Lower leg skin (tissue), 4 donors: Measurements from ENCODE around the gene OR2AG1. TPM values are rescaled to one million over a fixed set of nuclear protein-coding genes. Genes with fewer than 3 reads are reported as not detected.

Experiments used
- DNase-seq, 2 donors: peaks; one replicate each; pipeline ENCODE4 v3.0.0-alpha.2; 2019; ENCODE audit warnings: low spot score in 2 of 2
- H3K4me3 ChIP-seq: fragments of 200-600 bp; sonication (generic); 2 replicates; pipeline ENCODE4 v1.5.1; 2017; ENCODE audit warnings: mild to moderate bottlenecking, low read depth; ENCODE audit not compliant: poor library complexity, severe bottlenecking
- POLR2A ChIP-seq, 2 donors: fragments of 450-650 bp; IDR thresholded peaks; one replicate each; pipeline ENCODE4 v1.6.1; 2016 to 2017; ENCODE audit warnings: antibody characterized with exemption in 2 of 2, mild to moderate bottlenecking in 1 of 2, moderate library complexity in 1 of 2
- WGBS, 2 donors: methylation state at CpG; one replicate each; pipeline ENCODE4 v1.1.5; 2018; 5-methylcytosine and 5-hydroxymethylcytosine counted together
- intact Hi-C: fragments of 100-400 bp; cut with DNase I; formaldehyde crosslinking; loops from one replicate; pipeline ENCODE4 v1.15.0; 2023; ENCODE audit warnings: low total_unique reads
- total RNA-seq, 4 donors: library from RNA; depleted of rRNA; stranded (reverse); fragments of >200 nt; gene quantifications; one replicate each; pipeline ENCODE4 v1.1.0, GENCODE V29; 2016
- TF ChIP-seq, protein P1 (sequence below), 3 donors: fragments of 450-650 bp; IDR thresholded peaks; one replicate each; pipeline ENCODE4 v1.5.1; 2016; ENCODE audit warnings: antibody characterized with exemption in 3 of 3, mild to moderate bottlenecking in 3 of 3, moderate library complexity in 2 of 3

The OR2AG1 gene, protein sequence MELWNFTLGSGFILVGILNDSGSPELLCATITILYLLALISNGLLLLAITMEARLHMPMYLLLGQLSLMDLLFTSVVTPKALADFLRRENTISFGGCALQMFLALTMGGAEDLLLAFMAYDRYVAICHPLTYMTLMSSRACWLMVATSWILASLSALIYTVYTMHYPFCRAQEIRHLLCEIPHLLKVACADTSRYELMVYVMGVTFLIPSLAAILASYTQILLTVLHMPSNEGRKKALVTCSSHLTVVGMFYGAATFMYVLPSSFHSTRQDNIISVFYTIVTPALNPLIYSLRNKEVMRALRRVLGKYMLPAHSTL
- total RNA-seq = not detected

DNA sequence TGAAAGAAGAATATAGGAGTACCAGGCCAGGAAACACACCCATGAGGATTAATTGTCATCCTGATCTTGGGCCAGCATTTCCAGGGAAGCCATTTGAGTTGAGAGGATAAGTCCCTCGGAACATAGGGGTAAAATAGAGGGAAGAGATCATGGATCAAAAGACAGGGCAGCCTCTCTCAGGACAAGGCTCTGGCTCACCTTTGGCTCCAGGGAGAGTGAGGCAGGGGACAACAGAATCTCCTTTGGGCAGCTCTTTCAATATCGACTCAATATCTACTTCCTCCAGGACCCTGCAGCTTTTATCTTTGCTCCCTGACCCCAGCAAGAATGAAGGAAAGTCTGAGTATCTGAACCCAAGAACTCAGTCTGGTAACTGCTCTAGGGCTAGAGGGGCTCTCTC is at the start of gene OR2AG1:
OR2AG1 (plus strand) TSS at position 301 of the 400 bp plus-strand sequence. CDS start 2,018 bp downstream, outside the sequence.
- H3K4me3 ChIP-seq = no peak within 1 kb of the TSS
- intact Hi-C loops = no loop called here
- WGBS, 2 donors = 81 to 83% methylated on average over 2 of the region's 2 CpGs
- TF ChIP-seq, protein P1, sequence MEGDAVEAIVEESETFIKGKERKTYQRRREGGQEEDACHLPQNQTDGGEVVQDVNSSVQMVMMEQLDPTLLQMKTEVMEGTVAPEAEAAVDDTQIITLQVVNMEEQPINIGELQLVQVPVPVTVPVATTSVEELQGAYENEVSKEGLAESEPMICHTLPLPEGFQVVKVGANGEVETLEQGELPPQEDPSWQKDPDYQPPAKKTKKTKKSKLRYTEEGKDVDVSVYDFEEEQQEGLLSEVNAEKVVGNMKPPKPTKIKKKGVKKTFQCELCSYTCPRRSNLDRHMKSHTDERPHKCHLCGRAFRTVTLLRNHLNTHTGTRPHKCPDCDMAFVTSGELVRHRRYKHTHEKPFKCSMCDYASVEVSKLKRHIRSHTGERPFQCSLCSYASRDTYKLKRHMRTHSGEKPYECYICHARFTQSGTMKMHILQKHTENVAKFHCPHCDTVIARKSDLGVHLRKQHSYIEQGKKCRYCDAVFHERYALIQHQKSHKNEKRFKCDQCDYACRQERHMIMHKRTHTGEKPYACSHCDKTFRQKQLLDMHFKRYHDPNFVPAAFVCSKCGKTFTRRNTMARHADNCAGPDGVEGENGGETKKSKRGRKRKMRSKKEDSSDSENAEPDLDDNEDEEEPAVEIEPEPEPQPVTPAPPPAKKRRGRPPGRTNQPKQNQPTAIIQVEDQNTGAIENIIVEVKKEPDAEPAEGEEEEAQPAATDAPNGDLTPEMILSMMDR (IDR thresholded peaks at IDR 0.05) = no peak
- no peak for TF ChIP-seq POLR2A (IDR thresholded peaks at IDR 0.05)
- no peak for DNase-seq

DNA sequence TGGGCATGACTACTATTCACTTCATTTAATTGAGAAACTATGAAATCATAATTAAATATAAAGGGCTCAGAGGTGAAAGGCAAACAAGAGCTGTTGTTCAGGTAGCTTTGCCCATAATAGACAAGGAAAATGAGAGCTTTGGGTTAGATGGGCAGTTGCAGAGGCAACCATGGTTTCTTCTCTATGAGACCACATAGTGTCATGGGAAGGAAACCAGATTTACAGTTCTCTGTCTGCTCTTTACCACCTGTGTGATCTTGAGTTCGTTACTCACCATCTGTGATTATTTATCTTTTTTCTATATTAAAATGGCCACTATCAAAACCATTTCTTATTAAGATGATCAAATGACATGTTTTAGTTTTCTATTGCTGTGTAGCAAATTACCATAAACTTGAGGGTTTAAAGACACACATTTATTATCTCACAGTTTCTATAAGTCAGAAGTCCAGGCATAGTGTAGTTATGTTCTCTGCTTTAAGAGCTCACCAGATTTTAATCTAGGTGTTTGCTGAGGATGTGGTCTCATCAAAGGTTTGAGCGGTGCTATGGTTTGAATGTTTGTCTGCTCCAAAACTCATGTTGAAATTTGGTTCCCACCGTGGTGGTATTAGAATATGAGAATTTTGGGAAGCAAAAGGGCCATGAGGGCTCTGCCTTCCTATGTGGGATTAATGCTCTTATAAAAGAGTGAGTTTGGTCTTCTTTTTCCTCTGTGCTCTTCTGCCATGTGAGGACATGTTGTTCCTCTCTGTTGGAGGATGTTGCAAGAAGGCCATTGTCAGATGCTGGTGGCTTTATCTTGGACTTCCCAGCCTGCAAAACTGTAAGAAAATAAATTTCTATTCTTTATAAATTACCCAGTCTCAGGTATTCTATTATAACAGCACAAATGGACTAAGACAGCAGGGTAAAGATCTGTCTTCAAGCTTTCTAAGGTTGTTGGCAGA is 49.2 kb upstream of the OR2AG1 start:
- WGBS, 2 donors = 60 to 76% methylated on average over 3 of the region's 3 CpGs
- intact Hi-C loops = no loop called here

DNA sequence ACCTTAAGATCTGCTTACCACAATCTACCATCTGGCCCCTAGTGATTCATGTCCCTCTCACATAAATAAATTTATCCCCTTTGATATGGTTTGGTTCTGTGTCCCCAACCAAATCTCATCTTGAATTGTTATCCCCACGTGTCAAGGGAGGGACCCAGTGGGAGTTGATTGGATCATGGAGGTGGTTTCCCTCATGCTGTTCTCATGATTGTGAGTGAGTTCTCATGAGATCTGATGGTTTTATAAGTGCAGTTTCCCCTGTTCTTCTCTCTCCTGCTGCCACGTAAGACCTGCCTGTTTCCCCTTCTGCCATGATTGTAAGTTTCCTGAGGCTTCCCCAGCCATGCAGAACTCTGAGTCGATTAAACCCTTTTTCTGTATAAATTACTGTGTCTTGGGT is 48.2 kb upstream of the OR2AG1 start:
- DNase-seq = no peak
- H3K4me3 ChIP-seq = no peak overlapping the region
- WGBS, 2 donors = 74 to 81% methylated on average over 3 of the region's 3 CpGs
- TF ChIP-seq, protein P1 (IDR thresholded peaks at IDR 0.05) = no peak
- no peak for TF ChIP-seq POLR2A (IDR thresholded peaks at IDR 0.05)
- intact Hi-C loops = no loop called here

More for the DNA sequence above, 49.2 kb upstream of the OR2AG1 start:
- DNase-seq = no peak
- H3K4me3 ChIP-seq = no peak overlapping the region
- TF ChIP-seq, protein P1 (IDR thresholded peaks at IDR 0.05) = no peak
- no peak for TF ChIP-seq POLR2A (IDR thresholded peaks at IDR 0.05)

DNA sequence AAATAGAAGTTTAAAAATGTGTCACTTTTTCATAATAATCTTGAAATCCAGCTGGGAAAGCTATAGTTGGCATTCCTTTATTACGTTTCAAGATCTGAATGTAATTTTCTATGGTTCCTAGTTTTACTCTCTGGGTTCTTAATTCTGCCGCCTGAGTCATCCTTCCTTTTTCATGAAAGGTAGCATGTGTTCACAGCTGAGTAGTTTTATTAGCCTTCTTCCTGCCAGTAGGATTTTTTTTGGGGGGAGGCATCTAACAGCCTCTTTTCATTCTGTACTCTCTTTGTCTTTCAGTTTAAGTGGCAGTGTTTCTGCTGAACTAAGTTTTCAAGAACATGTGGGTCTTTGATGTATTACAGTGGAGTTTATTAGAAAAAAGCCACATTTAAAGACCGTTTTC is 47.5 kb upstream of the OR2AG1 start:
- WGBS, 2 donors = 45 to 46% methylated on average over 3 of the region's 3 CpGs
- TF ChIP-seq POLR2A (IDR thresholded peaks at IDR 0.05) = no peak
- DNase-seq = no peak
- intact Hi-C loops = no loop called here
- H3K4me3 ChIP-seq = no peak overlapping the region

DNA sequence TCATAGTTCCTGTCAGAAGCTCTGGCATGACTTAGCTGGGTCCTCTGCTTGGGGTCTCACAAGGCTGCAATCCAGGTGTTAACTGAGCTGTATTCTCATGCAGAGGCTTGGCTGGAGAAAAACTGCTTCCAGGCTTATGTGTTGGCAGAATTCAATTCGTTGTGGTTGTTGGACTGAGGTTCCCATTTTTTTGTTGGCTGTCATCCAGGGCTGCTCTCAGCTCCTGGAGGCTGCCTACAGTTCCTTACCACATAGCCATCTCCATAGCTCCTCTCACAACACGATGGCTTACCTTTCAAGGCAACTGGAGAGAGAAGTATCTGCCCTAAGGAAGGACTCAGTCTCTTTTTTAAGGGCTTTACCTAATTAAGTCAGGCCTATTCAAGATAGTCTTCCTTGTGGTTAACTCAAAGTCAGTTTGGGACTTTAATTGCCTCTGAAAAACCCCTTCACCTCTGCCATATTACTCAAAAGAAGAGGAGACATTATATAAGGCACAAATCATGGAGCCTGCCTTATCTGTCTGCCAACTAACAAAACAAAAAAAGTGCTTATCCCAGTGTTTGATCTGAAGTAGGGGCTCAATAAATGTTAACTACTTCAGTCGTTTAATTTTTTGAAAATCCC is 46.2 kb upstream of the OR2AG1 start:
- TF ChIP-seq POLR2A (IDR thresholded peaks at IDR 0.05) = no peak
- TF ChIP-seq, protein P1 (IDR thresholded peaks at IDR 0.05) = no peak
- WGBS, 2 donors = 41 to 53% methylated on average over 3 of the region's 3 CpGs
- no peak overlapping the region for H3K4me3 ChIP-seq
- intact Hi-C loops = no loop called here
- DNase-seq = no peak
